ENCODE measurements around the gene PYY. TPM values are rescaled to one million over a fixed set of nuclear protein-coding genes. Genes with fewer than 3 reads are reported as not detected.
"Not testable (repeated sequence)": the region's sequence is repeated elsewhere in the genome, so short reads cannot be mapped to it uniquely, and the experiment has no call there.

Gene PYY
- total RNA-seq (not detected), total RNA-seq (0 reads per million in 2 donors)

GRCh38 chr17:43953746-43954145, at the start of gene PYY:
PYY (minus strand) TSS chr17:43953940; CDS start chr17:43953483, 457 bp downstream.
- no peak for ATAC-seq
- H3K27ac Mint-ChIP-seq = no peak within 1 kb of the TSS

GRCh38 chr17:44002141-44002848, 48.6 kb upstream of the PYY start:
- Mint-ChIP-seq H3K36me3 (ENCODE audit: low read depth) (no peaks in the 10 kb centered on the region), H3K4me3 (no peak overlapping the region), H3K27ac (peak overlapping the region; percentile 45), H3K27me3 (peaks cover 7% of the 10 kb centered on the region), H3K4me1 (peaks cover 12% of the 10 kb centered on the region)
- DNase-seq (no peak), ATAC-seq (no peak)
- no peaks in the 10 kb centered on the region for H3K9me3 ChIP-seq (ENCODE audit: control insufficient read depth, low read length, poor library complexity, severe bottlenecking)

More at GRCh38 chr17:43953746-43954145, at the start of gene PYY:
- peak within 1 kb of the TSS; percentile 25 for H3K4me3 Mint-ChIP-seq
- DNase-seq = no peak
- peaks cover 62% of the 10 kb centered on the region for H3K27me3 Mint-ChIP-seq
- peaks cover 6% of the 10 kb centered on the region for H3K36me3 Mint-ChIP-seq (ENCODE audit: low read depth)
- peaks cover 2% of the 10 kb centered on the region for H3K4me1 Mint-ChIP-seq
- no peaks in the 10 kb centered on the region for H3K9me3 ChIP-seq (ENCODE audit: control insufficient read depth, low read length, poor library complexity, severe bottlenecking)

GRCh38 chr17:44001461-44001920, 47.8 kb upstream of the PYY start:
- peaks cover 9% of the 10 kb centered on the region for H3K27me3 Mint-ChIP-seq
- H3K27ac Mint-ChIP-seq = peak overlapping the region; percentile 45
- H3K36me3 Mint-ChIP-seq (ENCODE audit: low read depth) = no peaks in the 10 kb centered on the region
- DNase-seq (no peak), ATAC-seq (no peak)
- H3K4me1 Mint-ChIP-seq = peaks cover 9% of the 10 kb centered on the region
- H3K9me3 ChIP-seq (ENCODE audit: control insufficient read depth, low read length, poor library complexity, severe bottlenecking) = no peaks in the 10 kb centered on the region
- H3K4me3 Mint-ChIP-seq = no peak overlapping the region

GRCh38 chr17:44000871-44001460, 47.2 kb upstream of the PYY start:
- no peaks in the 10 kb centered on the region for H3K36me3 Mint-ChIP-seq (ENCODE audit: low read depth)
- H3K4me1 Mint-ChIP-seq = peaks cover 4% of the 10 kb centered on the region
- DNase-seq (no peak), ATAC-seq (no peak)
- peaks cover 14% of the 10 kb centered on the region for H3K27me3 Mint-ChIP-seq
- no peak overlapping the region for H3K4me3 Mint-ChIP-seq
- H3K9me3 ChIP-seq (ENCODE audit: control insufficient read depth, low read length, poor library complexity, severe bottlenecking) = no peaks in the 10 kb centered on the region
- H3K27ac Mint-ChIP-seq = no peak overlapping the region

GRCh38 chr17:44000141-44000860, 46.6 kb upstream of the PYY start:
- Mint-ChIP-seq H3K4me1 (peaks cover 3% of the 10 kb centered on the region), H3K4me3 (no peak overlapping the region), H3K27ac (no peak overlapping the region), H3K36me3 (ENCODE audit: low read depth) (no peaks in the 10 kb centered on the region), H3K27me3 (peaks cover 16% of the 10 kb centered on the region)
- no peak for DNase-seq
- ATAC-seq = no peak
- no peaks in the 10 kb centered on the region for H3K9me3 ChIP-seq (ENCODE audit: control insufficient read depth, low read length, poor library complexity, severe bottlenecking)

- no peak for DNase-seq
- ATAC-seq = no peak
- Mint-ChIP-seq H3K4me3 (no peak overlapping the region), H3K27me3 (peaks cover 16% of the 10 kb centered on the region), H3K36me3 (ENCODE audit: low read depth) (no peaks in the 10 kb centered on the region), H3K27ac (no peak overlapping the region), H3K4me1 (no peaks in the 10 kb centered on the region)
- no peaks in the 10 kb centered on the region for H3K9me3 ChIP-seq (ENCODE audit: control insufficient read depth, low read length, poor library complexity, severe bottlenecking)
Observed at GRCh38 chr17:43999024-43999423, 45.3 kb upstream of the PYY start.

GRCh38 chr17:43998552-43998951, 44.8 kb upstream of the PYY start:
- Mint-ChIP-seq H3K36me3 (ENCODE audit: low read depth) (no peaks in the 10 kb centered on the region), H3K4me3 (no peak overlapping the region), H3K4me1 (no peaks in the 10 kb centered on the region), H3K27ac (no peak overlapping the region), H3K27me3 (peaks cover 16% of the 10 kb centered on the region)
- ATAC-seq (no peak), DNase-seq (no peak)
- no peaks in the 10 kb centered on the region for H3K9me3 ChIP-seq (ENCODE audit: control insufficient read depth, low read length, poor library complexity, severe bottlenecking)

GRCh38 chr17:43997180-43997579, 43.4 kb upstream of the PYY start:
- not testable (repeated sequence) for H3K4me3 Mint-ChIP-seq; ATAC-seq; H3K36me3 Mint-ChIP-seq (ENCODE audit: low read depth); H3K4me1 Mint-ChIP-seq; H3K9me3 ChIP-seq (ENCODE audit: control insufficient read depth, low read length, poor library complexity, severe bottlenecking); DNase-seq
- peak overlapping the region; percentile 8 for H3K27ac Mint-ChIP-seq
- H3K27me3 Mint-ChIP-seq = peaks cover 16% of the 10 kb centered on the region

- no peak overlapping the region for H3K27ac Mint-ChIP-seq
- H3K27me3 Mint-ChIP-seq = peaks cover 16% of the 10 kb centered on the region
- no peaks in the 10 kb centered on the region for H3K36me3 Mint-ChIP-seq (ENCODE audit: low read depth)
- ATAC-seq (no peak), DNase-seq (no peak)
- no peak overlapping the region for H3K4me3 Mint-ChIP-seq
- H3K9me3 ChIP-seq (ENCODE audit: control insufficient read depth, low read length, poor library complexity, severe bottlenecking) = no peaks in the 10 kb centered on the region
- no peaks in the 10 kb centered on the region for H3K4me1 Mint-ChIP-seq
Observed at GRCh38 chr17:43995150-43995471, 41.4 kb upstream of the PYY start.

GRCh38 chr17:43994272-43995149, 40.8 kb upstream of the PYY start:
- DNase-seq = peak; percentile 53 to 63 (median 54)
- H3K4me1 Mint-ChIP-seq = no peaks in the 10 kb centered on the region
- no peaks in the 10 kb centered on the region for H3K9me3 ChIP-seq (ENCODE audit: control insufficient read depth, low read length, poor library complexity, severe bottlenecking)
- peak; percentile 95 for ATAC-seq
- peak overlapping the region; percentile 33 for H3K4me3 Mint-ChIP-seq
- peaks cover 16% of the 10 kb centered on the region for H3K27me3 Mint-ChIP-seq
- H3K27ac Mint-ChIP-seq = no peak overlapping the region
- no peaks in the 10 kb centered on the region for H3K36me3 Mint-ChIP-seq (ENCODE audit: low read depth)

- no peaks in the 10 kb centered on the region for H3K9me3 ChIP-seq (ENCODE audit: control insufficient read depth, low read length, poor library complexity, severe bottlenecking)
- ATAC-seq (no peak), DNase-seq (no peak)
- Mint-ChIP-seq H3K27me3 (peaks cover 13% of the 10 kb centered on the region), H3K4me3 (no peak overlapping the region), H3K36me3 (ENCODE audit: low read depth) (no peaks in the 10 kb centered on the region), H3K4me1 (no peaks in the 10 kb centered on the region), H3K27ac (no peak overlapping the region)
Observed at GRCh38 chr17:43992641-43993040, 38.9 kb upstream of the PYY start.

GRCh38 chr17:43988301-43988700, 34.6 kb upstream of the PYY start:
- DNase-seq (no peak), ATAC-seq (no peak)
- H3K4me1 Mint-ChIP-seq = no peaks in the 10 kb centered on the region
- H3K27ac Mint-ChIP-seq = no peak overlapping the region
- H3K27me3 Mint-ChIP-seq = peaks cover 24% of the 10 kb centered on the region
- no peaks in the 10 kb centered on the region for H3K9me3 ChIP-seq (ENCODE audit: control insufficient read depth, low read length, poor library complexity, severe bottlenecking)
- H3K4me3 Mint-ChIP-seq = no peak overlapping the region
- H3K36me3 Mint-ChIP-seq (ENCODE audit: low read depth) = no peaks in the 10 kb centered on the region
